Suprapubic skin (tissue), 3 donors: ENCODE measurements around the gene CAMK2D.

Source experiments
- CTCF ChIP-seq, 2 donors: fragments of 200-600 bp in 1 of 2; fragments of 450-650 bp in 1 of 2; sonication (generic) in 1 of 2; IDR thresholded peaks; one replicate each; pipeline ENCODE4 v1.5.1; 2016 to 2019; ENCODE audit warnings: antibody characterized with exemption in 2 of 2, mild to moderate bottlenecking in 1 of 2, moderate library complexity in 1 of 2
- EP300 ChIP-seq: sonication (generic); formaldehyde crosslinking; IDR thresholded peaks from one replicate; pipeline ENCODE4 v1.6.1; 2017; ENCODE audit warnings: antibody characterized with exemption
- POLR2A ChIP-seq, 2 donors: fragments of 450-650 bp; IDR thresholded peaks; one replicate each; pipeline ENCODE4 v1.6.1; 2017; ENCODE audit warnings: antibody characterized with exemption in 2 of 2, mild to moderate bottlenecking in 2 of 2, moderate library complexity in 2 of 2

DNA sequence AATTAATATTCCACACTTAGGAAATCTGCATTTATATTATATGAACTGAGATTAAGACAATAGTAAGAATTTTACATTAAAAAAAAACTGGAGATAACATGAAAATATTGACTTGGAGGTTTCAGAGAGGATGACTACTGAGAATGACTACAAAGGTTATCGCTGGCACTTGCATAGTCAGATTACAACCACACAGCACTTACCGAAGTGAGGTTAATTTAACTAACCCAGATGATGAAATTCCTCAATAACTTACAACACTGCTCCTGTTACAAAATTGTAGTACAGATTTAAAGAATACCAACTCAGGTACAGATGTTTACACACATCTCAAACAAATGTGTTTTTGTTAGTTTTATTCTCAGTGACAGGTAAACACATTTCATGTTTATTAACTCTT lies 283.5 kb downstream of the CAMK2D start:
- no peak for TF ChIP-seq CTCF (IDR thresholded peaks at IDR 0.05)
- no peak for TF ChIP-seq EP300
- TF ChIP-seq POLR2A (IDR thresholded peaks at IDR 0.05), result no peak
